Ascending aorta (tissue), 2 donors: Measurements from ENCODE around the gene SMC3. TPM values are rescaled to one million over a fixed set of nuclear protein-coding genes. Genes with fewer than 3 reads are reported as not detected.
A peak's percentile ranks its signal among the peaks of the same experiment; 100 is the strongest.

Experiments used
- DNase-seq, 2 donors: peaks; one replicate each; pipeline ENCODE4 v3.0.0-alpha.2; 2019; ENCODE audit warnings: low spot score in 2 of 2
- H3K27ac ChIP-seq, 2 donors: fragments of 200-600 bp; sonication (generic); one replicate each; pipeline ENCODE4 v1.5.1; 2016 to 2017; ENCODE audit warnings: mild to moderate bottlenecking in 1 of 2
- H3K27me3 ChIP-seq: fragments of 200-600 bp; sonication (generic); one replicate; pipeline ENCODE4 v1.5.1; 2017
- H3K36me3 ChIP-seq, 2 donors: fragments of 200-600 bp; sonication (generic); one replicate each; pipeline ENCODE4 v1.5.1; 2016
- H3K4me1 ChIP-seq, 2 donors: fragments of 200-600 bp; sonication (generic); one replicate each; pipeline ENCODE4 v1.5.1; 2016 to 2017; ENCODE audit warnings: mild to moderate bottlenecking in 1 of 2
- H3K4me3 ChIP-seq, 2 donors: fragments of 200-600 bp; sonication (generic); one replicate each; pipeline ENCODE4 v1.5.1; 2016 to 2017; ENCODE audit warnings: mild to moderate bottlenecking in 1 of 2
- H3K9me3 ChIP-seq, 2 donors: fragments of 200-600 bp; sonication (generic); one replicate each; pipeline ENCODE4 v1.5.1; 2016
- intact Hi-C: fragments of 100-400 bp; cut with DNase I; formaldehyde crosslinking; loops from one replicate; pipeline ENCODE4 v1.15.1; 2023
- total RNA-seq: library from RNA; depleted of rRNA; stranded (reverse); fragments of >200 nt; gene quantifications from one replicate; pipeline ENCODE4 v1.1.0, GENCODE V29; 2016
- TF ChIP-seq, protein P1 (sequence below), 3 experiments: fragments of 200-600 bp in 2 of 3; fragments of 450-650 bp in 1 of 3; sonication (generic) in 2 of 3; IDR thresholded peaks; one replicate each; pipeline ENCODE4 v1.5.1; 2016 to 2019; ENCODE audit warnings: antibody characterized with exemption in 3 of 3, mild to moderate bottlenecking in 1 of 3, moderate library complexity in 1 of 3

SMC3 gene
- total RNA-seq, 1 donor from 2014 or later = 14.8 TPM

DNA sequence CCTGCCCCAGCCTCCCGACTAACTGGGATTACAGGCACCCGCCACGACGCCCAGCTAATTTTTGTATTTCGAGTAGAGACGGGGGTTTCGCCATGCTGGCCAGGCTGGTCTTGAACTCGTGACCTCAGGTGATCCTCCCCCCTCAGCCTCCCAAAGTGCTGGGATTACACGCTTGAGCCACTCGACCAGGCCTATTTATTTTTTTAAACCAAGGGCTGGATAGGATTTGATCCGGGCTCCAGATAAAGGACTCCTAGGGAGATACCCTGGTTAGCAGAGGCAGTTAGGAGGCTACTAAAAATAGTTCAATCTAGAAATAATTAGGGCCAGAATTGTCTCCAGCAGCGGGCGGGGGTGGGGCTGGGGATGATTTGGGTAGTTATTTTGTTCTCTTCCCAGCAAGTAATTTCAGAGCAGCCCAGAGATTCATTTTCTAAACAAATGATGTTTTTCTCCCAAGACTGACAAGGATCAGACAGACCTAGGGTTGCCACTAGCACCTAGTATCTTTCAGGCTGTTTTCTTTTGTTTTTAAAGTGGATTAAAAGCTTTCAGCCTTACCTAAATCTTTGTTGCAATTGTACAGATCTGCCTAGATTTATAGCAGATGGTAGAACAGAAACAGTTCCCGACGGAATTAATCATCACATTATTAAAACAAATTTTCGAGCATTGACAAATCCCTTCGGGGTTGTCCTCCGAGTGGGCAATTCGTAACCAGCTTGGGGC is 859 bp upstream of the SMC3 start:
- Histone ChIP-seq H3K27me3 (no peaks in the 10 kb centered on the region), H3K4me3 (peak overlapping the region; percentile 81 to 97), H3K36me3 (no peaks in the 10 kb centered on the region), H3K9me3 (no peaks in the 10 kb centered on the region), H3K27ac (peak overlapping the region; percentile 84 to 85), H3K4me1 (peaks cover 0 to 10% of the 10 kb centered on the region in 2 donors)
- TF ChIP-seq, protein P1, sequence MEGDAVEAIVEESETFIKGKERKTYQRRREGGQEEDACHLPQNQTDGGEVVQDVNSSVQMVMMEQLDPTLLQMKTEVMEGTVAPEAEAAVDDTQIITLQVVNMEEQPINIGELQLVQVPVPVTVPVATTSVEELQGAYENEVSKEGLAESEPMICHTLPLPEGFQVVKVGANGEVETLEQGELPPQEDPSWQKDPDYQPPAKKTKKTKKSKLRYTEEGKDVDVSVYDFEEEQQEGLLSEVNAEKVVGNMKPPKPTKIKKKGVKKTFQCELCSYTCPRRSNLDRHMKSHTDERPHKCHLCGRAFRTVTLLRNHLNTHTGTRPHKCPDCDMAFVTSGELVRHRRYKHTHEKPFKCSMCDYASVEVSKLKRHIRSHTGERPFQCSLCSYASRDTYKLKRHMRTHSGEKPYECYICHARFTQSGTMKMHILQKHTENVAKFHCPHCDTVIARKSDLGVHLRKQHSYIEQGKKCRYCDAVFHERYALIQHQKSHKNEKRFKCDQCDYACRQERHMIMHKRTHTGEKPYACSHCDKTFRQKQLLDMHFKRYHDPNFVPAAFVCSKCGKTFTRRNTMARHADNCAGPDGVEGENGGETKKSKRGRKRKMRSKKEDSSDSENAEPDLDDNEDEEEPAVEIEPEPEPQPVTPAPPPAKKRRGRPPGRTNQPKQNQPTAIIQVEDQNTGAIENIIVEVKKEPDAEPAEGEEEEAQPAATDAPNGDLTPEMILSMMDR (IDR thresholded peaks at IDR 0.05) = no peak
- intact Hi-C loops = loop anchor here (1.0 to 5.0 kb wide), 5 partner anchors 69 to 559 kb away; partner anchors contain the start of genes ADD3 and DUSP5
- DNase-seq = no peak

DNA sequence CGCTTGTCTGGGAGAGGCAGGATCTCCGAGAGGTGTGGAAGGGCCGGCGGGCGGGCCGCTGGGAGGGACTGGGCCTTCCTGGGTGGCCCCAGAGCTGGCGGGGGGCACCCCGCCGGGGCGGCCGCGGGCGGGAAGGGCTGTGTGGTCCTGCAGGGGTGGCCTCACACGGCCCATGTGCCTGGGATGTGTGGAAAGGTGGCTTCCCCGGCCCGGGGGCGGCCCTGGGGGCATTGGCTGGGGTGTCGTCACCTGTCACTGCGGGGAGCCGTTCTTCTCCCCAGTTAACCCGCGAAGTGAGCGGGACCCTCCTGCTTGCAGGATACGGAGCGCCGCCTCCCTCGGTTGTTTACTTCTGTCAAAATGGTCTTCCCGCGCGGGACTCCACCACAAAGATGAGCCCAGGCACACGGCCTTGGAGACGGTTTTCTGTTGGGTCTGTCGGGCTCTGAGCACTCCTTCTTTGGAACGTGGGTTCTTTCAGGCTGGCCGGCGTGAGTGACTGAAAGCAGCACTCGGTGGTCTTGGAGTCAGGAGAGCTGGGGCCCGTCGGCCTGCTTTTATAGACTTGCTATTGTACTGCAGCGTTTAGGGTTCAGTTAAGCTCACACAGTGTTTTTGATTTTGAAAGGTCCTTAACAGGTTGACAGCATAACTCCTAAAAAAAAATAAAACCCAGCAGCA is 700 bp downstream of the SMC3 start:
- H3K4me1 ChIP-seq = peaks cover 0 to 13% of the 10 kb centered on the region in 2 donors
- TF ChIP-seq, protein P1 (IDR thresholded peaks at IDR 0.05) = no peak
- intact Hi-C loops = loop anchor here (5.0 kb wide), 4 partner anchors 71 to 561 kb away; partner anchors contain the start of genes ADD3 and DUSP5
- H3K4me3 ChIP-seq = peak overlapping the region; percentile 81 to 97
- no peaks in the 10 kb centered on the region for H3K27me3 ChIP-seq
- H3K36me3 ChIP-seq = no peaks in the 10 kb centered on the region
- H3K9me3 ChIP-seq = no peaks in the 10 kb centered on the region
- H3K27ac ChIP-seq = peak overlapping the region; percentile 84 to 85
- DNase-seq = no peak

DNA sequence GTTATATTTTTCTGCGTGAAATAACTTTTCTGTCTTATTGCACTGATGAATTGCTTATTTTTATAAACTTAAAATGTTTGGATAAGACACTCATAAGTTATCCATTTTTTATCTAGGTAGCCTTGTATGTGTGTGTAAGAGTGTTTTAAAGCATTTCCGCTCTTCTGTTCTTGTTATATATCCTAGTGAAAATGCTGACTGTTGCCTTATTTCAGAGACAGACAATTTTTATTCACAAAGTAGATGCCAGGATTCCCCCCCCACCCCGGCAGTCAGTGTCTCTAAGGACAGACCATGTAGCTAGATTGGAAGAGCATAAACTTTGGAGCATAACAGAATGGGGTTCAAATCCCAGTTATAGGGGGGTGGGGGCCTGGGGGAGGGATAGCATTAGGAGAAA is 1.6 kb downstream of the SMC3 start:
- TF ChIP-seq, protein P1 (IDR thresholded peaks at IDR 0.05) = no peak
- H3K4me1 ChIP-seq = peaks cover 0 to 13% of the 10 kb centered on the region in 2 donors
- H3K27me3 ChIP-seq = no peaks in the 10 kb centered on the region
- no peaks in the 10 kb centered on the region for H3K36me3 ChIP-seq
- H3K4me3 ChIP-seq = peak overlapping the region in 1 of 2 donors; percentile 81
- H3K27ac ChIP-seq = no peak overlapping the region
- intact Hi-C loops = loop anchor here (5.0 kb wide), 4 partner anchors 72 to 562 kb away; partner anchors contain the start of genes ADD3 and DUSP5
- H3K9me3 ChIP-seq = no peaks in the 10 kb centered on the region
- DNase-seq = no peak

DNA sequence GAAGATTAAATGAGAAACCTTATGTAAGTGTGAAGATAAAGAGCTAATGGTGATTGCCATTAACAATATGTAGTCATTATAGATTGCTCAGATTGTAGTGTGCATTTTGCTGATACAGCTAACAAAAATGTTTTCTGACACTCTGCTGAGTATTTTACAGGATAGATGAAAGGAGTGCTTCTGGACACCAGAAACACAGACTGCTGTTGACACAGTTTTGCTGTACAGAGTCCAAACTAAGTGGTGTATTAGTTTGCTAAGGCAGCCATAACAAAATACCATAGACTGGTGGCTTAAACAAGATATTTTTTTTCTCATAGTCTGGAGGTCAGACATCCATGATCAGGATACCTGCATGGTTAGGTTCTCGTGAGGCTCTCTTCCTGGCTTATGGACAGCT is 2.2 kb downstream of the SMC3 start:
- intact Hi-C loops = loop anchor here (5.0 kb wide), 4 partner anchors 72 to 562 kb away; partner anchors contain the start of genes ADD3 and DUSP5
- no peak overlapping the region for H3K27ac ChIP-seq
- no peaks in the 10 kb centered on the region for H3K36me3 ChIP-seq
- H3K27me3 ChIP-seq = no peaks in the 10 kb centered on the region
- DNase-seq = no peak
- no peaks in the 10 kb centered on the region for H3K9me3 ChIP-seq
- H3K4me1 ChIP-seq = peaks cover 0 to 13% of the 10 kb centered on the region in 2 donors
- TF ChIP-seq, protein P1 (IDR thresholded peaks at IDR 0.05) = no peak
- no peak overlapping the region for H3K4me3 ChIP-seq

DNA sequence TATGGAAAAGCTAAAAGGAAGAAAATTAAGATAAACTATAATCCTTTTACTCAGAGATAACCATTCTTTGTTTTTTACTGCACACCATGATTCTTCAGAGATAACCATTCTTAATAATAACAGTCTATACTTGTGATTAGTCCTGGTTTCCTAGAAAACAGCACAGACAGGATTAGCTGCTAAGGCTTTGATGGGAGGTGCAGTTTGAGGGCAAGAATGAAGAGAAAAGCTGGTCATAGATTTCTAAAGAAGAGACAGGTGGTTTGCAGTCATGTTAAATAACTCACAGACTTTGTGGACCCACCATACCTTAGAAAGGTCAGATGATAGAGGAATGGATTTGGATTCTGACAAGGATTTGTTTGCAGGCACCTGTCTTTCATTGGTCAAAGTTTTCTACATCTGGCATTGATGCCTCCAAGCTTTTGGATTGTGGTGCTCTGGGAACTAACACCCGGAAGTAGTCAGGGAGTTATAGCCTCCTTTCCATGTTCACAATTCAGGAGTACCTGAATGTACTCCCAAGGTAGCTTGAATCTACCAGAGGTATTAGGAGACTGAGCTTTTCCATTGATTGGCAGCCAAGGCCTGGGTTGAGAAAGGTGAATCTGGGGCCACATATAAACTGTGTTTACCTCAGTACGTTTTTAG is 3.7 kb downstream of the SMC3 start:
- H3K4me1 ChIP-seq = peaks cover 0 to 13% of the 10 kb centered on the region in 2 donors
- H3K4me3 ChIP-seq = no peak overlapping the region
- H3K9me3 ChIP-seq = no peaks in the 10 kb centered on the region
- DNase-seq = no peak
- TF ChIP-seq, protein P1 (IDR thresholded peaks at IDR 0.05) = no peak
- H3K36me3 ChIP-seq = peaks cover 0 to 5% of the 10 kb centered on the region in 2 donors
- H3K27ac ChIP-seq = no peak overlapping the region
- no peaks in the 10 kb centered on the region for H3K27me3 ChIP-seq
- intact Hi-C loops = no loop called here
